GM15510 (cell line): ENCODE results near the gene ECM2.

ENCODE experiments used
- POLR2A ChIP-seq: IDR thresholded peaks from 3 replicates; pipeline ENCODE4 v1.6.1; 2011; ENCODE audit warnings: borderline replicate concordance; ENCODE audit not compliant: insufficient read length; ENCODE audit errors: extremely low read depth

ECM2 gene

GRCh38 chr9:92534674-92535073 lies 1.1 kb downstream of the ECM2 start:
- no peak for TF ChIP-seq POLR2A

- no peak for TF ChIP-seq POLR2A
Measured at GRCh38 chr9:92534204-92534603, 1.6 kb downstream of the ECM2 start.

- no peak for TF ChIP-seq POLR2A
Measured at GRCh38 chr9:92530893-92531292, 4.9 kb downstream of the ECM2 start.

- TF ChIP-seq POLR2A = no peak
Measured at GRCh38 chr9:92529124-92529523, 6.7 kb downstream of the ECM2 start.

- TF ChIP-seq POLR2A = no peak
Measured at GRCh38 chr9:92528522-92528849, 7.3 kb downstream of the ECM2 start.

GRCh38 chr9:92527832-92528521 lies 7.8 kb downstream of the ECM2 start:
- no peak for TF ChIP-seq POLR2A

GRCh38 chr9:92527291-92527828 lies 8.4 kb downstream of the ECM2 start:
- TF ChIP-seq POLR2A = no peak

- no peak for TF ChIP-seq POLR2A
Measured at GRCh38 chr9:92525306-92525705, 10.5 kb downstream of the ECM2 start.

GRCh38 chr9:92524881-92525280 lies 10.9 kb downstream of the ECM2 start:
- TF ChIP-seq POLR2A = no peak

- no peak for TF ChIP-seq POLR2A
Measured at GRCh38 chr9:92522983-92523970, 12.5 kb downstream of the ECM2 start.

GRCh38 chr9:92520837-92521236 lies 15.0 kb downstream of the ECM2 start:
- no peak for TF ChIP-seq POLR2A

- TF ChIP-seq POLR2A = no peak
Measured at GRCh38 chr9:92518199-92518598, 17.6 kb downstream of the ECM2 start.

GRCh38 chr9:92517046-92517445 lies 18.7 kb downstream of the ECM2 start:
- no peak for TF ChIP-seq POLR2A

GRCh38 chr9:92516521-92516920 lies 19.3 kb downstream of the ECM2 start:
- TF ChIP-seq POLR2A = no peak

GRCh38 chr9:92514635-92515034 lies 21.2 kb downstream of the ECM2 start:
- TF ChIP-seq POLR2A = no peak

GRCh38 chr9:92513349-92513748 lies 22.4 kb downstream of the ECM2 start:
- TF ChIP-seq POLR2A = no peak

GRCh38 chr9:92512622-92513021 lies 23.2 kb downstream of the ECM2 start:
- TF ChIP-seq POLR2A = no peak

GRCh38 chr9:92510747-92511146 lies 25.0 kb downstream of the ECM2 start:
- TF ChIP-seq POLR2A = no peak
